Sigmoid colon (tissue), 4 donors: ENCODE measurements around the gene GMEB1.

Source experiments
- EP300 ChIP-seq, 4 donors: sonication (generic); formaldehyde crosslinking; IDR thresholded peaks; one replicate each; pipeline ENCODE4 v1.6.1; 2017; ENCODE audit warnings: antibody characterized with exemption in 4 of 4
- POLR2A ChIP-seq, 2 donors: fragments of 450-650 bp; IDR thresholded peaks; one replicate each; pipeline ENCODE4 v1.6.1; 2016; ENCODE audit warnings: antibody characterized with exemption in 2 of 2, mild to moderate bottlenecking in 2 of 2, moderate library complexity in 2 of 2
- POLR2AphosphoS5 ChIP-seq, 4 donors: sonication (generic); formaldehyde crosslinking; IDR thresholded peaks; one replicate each; pipeline ENCODE4 v1.6.1; 2017; ENCODE audit warnings: antibody characterized with exemption in 4 of 4
- TF ChIP-seq, protein P1 (sequence below), 4 experiments: fragments of 450-650 bp in 3 of 4; fragments of 200-600 bp in 1 of 4; IDR thresholded peaks; one replicate each; pipeline ENCODE4 v1.5.1; 2016 to 2019; ENCODE audit warnings: antibody characterized with exemption in 4 of 4, mild to moderate bottlenecking in 3 of 4, moderate library complexity in 2 of 4

DNA sequence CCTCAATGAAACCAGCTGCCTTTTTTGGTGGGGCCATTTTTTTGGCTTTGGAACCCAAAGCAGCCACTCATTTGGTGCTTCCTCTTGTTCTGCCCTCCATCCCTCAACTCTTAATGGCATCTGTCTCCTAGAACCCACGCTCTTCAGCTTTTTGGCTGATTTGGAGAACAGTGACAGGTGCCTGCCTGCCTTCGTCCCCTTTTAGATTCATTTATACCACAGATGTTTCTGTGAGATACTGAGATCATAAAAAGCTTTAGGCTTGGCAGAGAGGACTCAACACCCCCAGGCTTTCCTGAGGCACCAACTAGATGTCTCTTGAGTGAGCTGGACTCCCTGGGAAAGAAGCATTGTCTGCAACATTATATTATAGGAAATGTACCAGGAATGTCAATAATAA is 47.8 kb downstream of the GMEB1 start:
- TF ChIP-seq EP300 (IDR thresholded peaks at IDR 0.05) (no peak), POLR2AphosphoS5 (IDR thresholded peaks at IDR 0.05) (no peak), POLR2A (IDR thresholded peaks at IDR 0.05) (no peak)
- TF ChIP-seq, protein P1, sequence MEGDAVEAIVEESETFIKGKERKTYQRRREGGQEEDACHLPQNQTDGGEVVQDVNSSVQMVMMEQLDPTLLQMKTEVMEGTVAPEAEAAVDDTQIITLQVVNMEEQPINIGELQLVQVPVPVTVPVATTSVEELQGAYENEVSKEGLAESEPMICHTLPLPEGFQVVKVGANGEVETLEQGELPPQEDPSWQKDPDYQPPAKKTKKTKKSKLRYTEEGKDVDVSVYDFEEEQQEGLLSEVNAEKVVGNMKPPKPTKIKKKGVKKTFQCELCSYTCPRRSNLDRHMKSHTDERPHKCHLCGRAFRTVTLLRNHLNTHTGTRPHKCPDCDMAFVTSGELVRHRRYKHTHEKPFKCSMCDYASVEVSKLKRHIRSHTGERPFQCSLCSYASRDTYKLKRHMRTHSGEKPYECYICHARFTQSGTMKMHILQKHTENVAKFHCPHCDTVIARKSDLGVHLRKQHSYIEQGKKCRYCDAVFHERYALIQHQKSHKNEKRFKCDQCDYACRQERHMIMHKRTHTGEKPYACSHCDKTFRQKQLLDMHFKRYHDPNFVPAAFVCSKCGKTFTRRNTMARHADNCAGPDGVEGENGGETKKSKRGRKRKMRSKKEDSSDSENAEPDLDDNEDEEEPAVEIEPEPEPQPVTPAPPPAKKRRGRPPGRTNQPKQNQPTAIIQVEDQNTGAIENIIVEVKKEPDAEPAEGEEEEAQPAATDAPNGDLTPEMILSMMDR (IDR thresholded peaks at IDR 0.05): no peak
